ENCODE results near the gene ERBB2. TPM values are rescaled to one million over a fixed set of nuclear protein-coding genes. Genes with fewer than 3 reads are reported as not detected.

The ERBB2 gene
- total and polyA plus RNA-seq, 2 experiments from 2014 or later = 46.2 to 196 TPM

DNA sequence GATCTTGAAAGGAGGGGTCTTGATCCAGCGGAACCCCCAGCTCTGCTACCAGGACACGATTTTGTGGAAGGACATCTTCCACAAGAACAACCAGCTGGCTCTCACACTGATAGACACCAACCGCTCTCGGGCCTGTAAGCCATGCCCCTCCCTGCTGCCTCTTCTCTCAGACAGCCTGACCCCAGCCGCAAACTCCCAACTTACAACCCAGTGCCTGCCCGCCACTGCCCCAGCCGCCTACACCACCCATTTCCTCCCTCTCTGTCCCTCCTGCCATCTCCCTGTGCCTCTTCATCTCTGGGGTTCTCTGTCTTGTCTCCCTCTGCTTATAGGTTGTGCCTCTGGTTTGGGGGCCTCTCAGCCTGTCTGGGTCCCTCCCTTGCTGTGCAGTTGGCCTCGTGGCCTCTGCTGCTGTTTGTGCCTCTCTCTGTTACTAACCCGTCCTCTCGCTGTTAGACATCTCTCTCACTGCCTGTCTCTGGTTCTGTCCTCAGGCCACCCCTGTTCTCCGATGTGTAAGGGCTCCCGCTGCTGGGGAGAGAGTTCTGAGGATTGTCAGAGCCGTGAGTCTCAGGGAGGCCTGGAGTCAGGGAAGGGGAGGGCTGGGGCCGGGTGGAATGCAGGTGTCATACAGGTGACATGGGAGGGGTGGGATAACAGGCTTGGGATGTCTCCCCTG, 9.6 kb downstream of the ERBB2 start (continued):
- TF ChIP-seq, protein P1, sequence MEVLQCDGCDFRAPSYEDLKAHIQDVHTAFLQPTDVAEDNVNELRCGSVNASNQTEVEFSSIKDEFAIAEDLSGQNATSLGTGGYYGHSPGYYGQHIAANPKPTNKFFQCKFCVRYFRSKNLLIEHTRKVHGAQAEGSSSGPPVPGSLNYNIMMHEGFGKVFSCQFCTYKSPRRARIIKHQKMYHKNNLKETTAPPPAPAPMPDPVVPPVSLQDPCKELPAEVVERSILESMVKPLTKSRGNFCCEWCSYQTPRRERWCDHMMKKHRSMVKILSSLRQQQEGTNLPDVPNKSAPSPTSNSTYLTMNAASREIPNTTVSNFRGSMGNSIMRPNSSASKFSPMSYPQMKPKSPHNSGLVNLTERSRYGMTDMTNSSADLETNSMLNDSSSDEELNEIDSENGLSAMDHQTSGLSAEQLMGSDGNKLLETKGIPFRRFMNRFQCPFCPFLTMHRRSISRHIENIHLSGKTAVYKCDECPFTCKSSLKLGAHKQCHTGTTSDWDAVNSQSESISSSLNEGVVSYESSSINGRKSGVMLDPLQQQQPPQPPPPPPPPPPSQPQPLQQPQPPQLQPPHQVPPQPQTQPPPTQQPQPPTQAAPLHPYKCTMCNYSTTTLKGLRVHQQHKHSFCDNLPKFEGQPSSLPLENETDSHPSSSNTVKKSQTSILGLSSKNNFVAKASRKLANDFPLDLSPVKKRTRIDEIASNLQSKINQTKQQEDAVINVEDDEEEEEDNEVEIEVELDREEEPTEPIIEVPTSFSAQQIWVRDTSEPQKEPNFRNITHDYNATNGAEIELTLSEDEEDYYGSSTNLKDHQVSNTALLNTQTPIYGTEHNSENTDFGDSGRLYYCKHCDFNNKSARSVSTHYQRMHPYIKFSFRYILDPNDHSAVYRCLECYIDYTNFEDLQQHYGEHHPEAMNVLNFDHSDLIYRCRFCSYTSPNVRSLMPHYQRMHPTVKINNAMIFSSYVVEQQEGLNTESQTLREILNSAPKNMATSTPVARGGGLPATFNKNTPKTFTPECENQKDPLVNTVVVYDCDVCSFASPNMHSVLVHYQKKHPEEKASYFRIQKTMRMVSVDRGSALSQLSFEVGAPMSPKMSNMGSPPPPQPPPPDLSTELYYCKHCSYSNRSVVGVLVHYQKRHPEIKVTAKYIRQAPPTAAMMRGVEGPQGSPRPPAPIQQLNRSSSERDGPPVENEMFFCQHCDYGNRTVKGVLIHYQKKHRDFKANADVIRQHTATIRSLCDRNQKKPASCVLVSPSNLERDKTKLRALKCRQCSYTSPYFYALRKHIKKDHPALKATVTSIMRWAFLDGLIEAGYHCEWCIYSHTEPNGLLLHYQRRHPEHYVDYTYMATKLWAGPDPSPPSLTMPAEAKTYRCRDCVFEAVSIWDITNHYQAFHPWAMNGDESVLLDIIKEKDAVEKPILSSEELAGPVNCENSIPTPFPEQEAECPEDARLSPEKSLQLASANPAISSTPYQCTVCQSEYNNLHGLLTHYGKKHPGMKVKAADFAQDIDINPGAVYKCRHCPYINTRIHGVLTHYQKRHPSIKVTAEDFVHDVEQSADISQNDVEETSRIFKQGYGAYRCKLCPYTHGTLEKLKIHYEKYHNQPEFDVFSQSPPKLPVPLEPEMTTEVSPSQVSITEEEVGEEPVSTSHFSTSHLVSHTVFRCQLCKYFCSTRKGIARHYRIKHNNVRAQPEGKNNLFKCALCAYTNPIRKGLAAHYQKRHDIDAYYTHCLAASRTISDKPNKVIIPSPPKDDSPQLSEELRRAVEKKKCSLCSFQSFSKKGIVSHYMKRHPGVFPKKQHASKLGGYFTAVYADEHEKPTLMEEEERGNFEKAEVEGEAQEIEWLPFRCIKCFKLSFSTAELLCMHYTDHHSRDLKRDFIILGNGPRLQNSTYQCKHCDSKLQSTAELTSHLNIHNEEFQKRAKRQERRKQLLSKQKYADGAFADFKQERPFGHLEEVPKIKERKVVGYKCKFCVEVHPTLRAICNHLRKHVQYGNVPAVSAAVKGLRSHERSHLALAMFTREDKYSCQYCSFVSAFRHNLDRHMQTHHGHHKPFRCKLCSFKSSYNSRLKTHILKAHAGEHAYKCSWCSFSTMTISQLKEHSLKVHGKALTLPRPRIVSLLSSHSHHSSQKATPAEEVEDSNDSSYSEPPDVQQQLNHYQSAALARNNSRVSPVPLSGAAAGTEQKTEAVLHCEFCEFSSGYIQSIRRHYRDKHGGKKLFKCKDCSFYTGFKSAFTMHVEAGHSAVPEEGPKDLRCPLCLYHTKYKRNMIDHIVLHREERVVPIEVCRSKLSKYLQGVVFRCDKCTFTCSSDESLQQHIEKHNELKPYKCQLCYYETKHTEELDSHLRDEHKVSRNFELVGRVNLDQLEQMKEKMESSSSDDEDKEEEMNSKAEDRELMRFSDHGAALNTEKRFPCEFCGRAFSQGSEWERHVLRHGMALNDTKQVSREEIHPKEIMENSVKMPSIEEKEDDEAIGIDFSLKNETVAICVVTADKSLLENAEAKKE (CRISPR knock-in tag; IDR thresholded peaks at IDR 0.05) = no peak
- TF ChIP-seq STAT1 (IDR thresholded peaks at IDR 0.05; ENCODE audit: unreplicated experiment) = no peak

- Histone ChIP-seq H3K27ac (ENCODE audit: low read depth) (no peak overlapping the region), H3K36me3 (ENCODE audit: insufficient read depth) (peaks cover 36% of the 10 kb centered on the region), H3F3A (replicated peaks; ENCODE audit: low read depth) (0 out of 2 replicates have a peak, but pooled peaks cover 2% of the 10 kb centered on the region), H4K20me1 (replicated peaks; ENCODE audit: insufficient read depth) (peaks cover 24% of the 10 kb centered on the region), H3K4me3 (no peak overlapping the region), H3K4me2 (no peak overlapping the region), H2AFZ (no peak overlapping the region), H3K27me3 (ENCODE audit: insufficient read depth) (no peaks in the 10 kb centered on the region), H3K4me1 (ENCODE audit: insufficient read depth) (peaks cover 5% of the 10 kb centered on the region), H3K9me2 (ENCODE audit: insufficient read depth) (no peaks in the 10 kb centered on the region), H3K79me2 (replicated peaks; ENCODE audit: insufficient read depth) (peaks cover 22% of the 10 kb centered on the region)
- Mint-ChIP-seq H3K27me3 (ENCODE audit: insufficient read depth, low read depth, poor library complexity) (peaks cover 6% of the 10 kb centered on the region), H3K4me3 (no peak overlapping the region), H3K4me1 (peaks cover 10% of the 10 kb centered on the region), H3K36me3 (ENCODE audit: low read depth) (peaks cover 79% of the 10 kb centered on the region), H3K9me3 (no peaks in the 10 kb centered on the region), H3K27ac (no peak overlapping the region)
- no peak for ATAC-seq
- TF ChIP-seq ZNF331 (CRISPR knock-in tag; IDR thresholded peaks at IDR 0.05; ENCODE audit: low read depth) (no peak), EZH2phosphoT487 (IDR thresholded peaks at IDR 0.05; ENCODE audit: unreplicated experiment) (no peak), NANOG (IDR thresholded peaks at IDR 0.05; ENCODE audit: borderline replicate concordance) (no peak), JUNB (IDR thresholded peaks at IDR 0.05; ENCODE audit: unreplicated experiment) (no peak), POLR2AphosphoS5 (IDR thresholded peaks at IDR 0.05; ENCODE audit: low read depth) (no peak)
- TF ChIP-seq, protein P1 (CRISPR knock-in tag; IDR thresholded peaks at IDR 0.05) = no peak
- DNase-seq (ENCODE audit: low spot score) = no peak
Measured at GRCh38 chr17:39709998-39710964, 10.4 kb downstream of the ERBB2 start.

Measured in GM23338 (cell line).